ENCODE results near the gene TNS1. TPM values are rescaled to one million over a fixed set of nuclear protein-coding genes. Genes with fewer than 3 reads are reported as not detected.

TNS1 gene
- total and polyA plus RNA-seq, 4 donors: 67.0 to 377 (median 208) TPM

DNA sequence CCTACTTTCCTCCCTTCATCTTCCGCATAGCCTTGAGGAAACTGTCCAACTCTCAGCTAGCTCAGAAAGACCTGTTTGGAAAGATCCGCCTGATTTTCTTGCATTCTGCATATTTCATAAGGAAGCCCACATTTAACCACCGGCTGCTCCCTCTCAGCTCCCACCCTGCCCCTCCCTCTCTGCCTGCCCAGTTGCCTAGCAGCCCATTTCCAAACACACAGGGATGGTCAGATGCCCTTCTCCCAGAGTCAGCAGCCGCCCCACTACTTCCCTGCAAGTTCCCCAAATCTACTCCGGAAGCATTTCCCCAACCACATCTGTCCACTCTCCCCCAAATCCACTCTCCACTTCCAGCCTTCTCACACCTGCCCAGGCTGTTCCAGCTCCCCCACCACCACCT lies 96.0 kb downstream of the TNS1 start:
- peak; percentile 93 to 94 (median 93) for DNase-seq
- WGBS, 2 donors: 19 to 52% methylated on average over 5 of the region's 5 CpGs
- Histone ChIP-seq H3K9me3 (ENCODE audit: control insufficient read depth in 4 of 4, insufficient read depth in 3 of 4, low read length in 3 of 4) (no peaks in the 10 kb centered on the region), H3K36me3 (ENCODE audit: control insufficient read depth in 4 of 4, insufficient read depth in 4 of 4, low read length in 4 of 4) (peaks cover 0 to 4% (median 2%) of the 10 kb centered on the region in 4 donors), H3K4me3 (no peak overlapping the region), H3K27me3 (ENCODE audit: control insufficient read depth in 3 of 3, insufficient read depth in 3 of 3, low read length in 2 of 3) (no peaks in the 10 kb centered on the region), H3K9ac (ENCODE audit: insufficient read depth in 1 of 2, low read length in 2 of 2) (peak overlapping the region in 1 of 2 donors; percentile 23), H3K27ac (ENCODE audit: low read depth in 1 of 2, low read length in 1 of 2) (peak overlapping the region; percentile 96 to 97), H3K4me1 (ENCODE audit: control insufficient read depth in 5 of 5, insufficient read depth in 5 of 5, low read length in 5 of 5) (peaks cover 44 to 80% (median 59%) of the 10 kb centered on the region in 5 donors)
- no peak for ATAC-seq (ENCODE audit: insufficient read depth, low FRiP score)
- TF ChIP-seq, protein P1, sequence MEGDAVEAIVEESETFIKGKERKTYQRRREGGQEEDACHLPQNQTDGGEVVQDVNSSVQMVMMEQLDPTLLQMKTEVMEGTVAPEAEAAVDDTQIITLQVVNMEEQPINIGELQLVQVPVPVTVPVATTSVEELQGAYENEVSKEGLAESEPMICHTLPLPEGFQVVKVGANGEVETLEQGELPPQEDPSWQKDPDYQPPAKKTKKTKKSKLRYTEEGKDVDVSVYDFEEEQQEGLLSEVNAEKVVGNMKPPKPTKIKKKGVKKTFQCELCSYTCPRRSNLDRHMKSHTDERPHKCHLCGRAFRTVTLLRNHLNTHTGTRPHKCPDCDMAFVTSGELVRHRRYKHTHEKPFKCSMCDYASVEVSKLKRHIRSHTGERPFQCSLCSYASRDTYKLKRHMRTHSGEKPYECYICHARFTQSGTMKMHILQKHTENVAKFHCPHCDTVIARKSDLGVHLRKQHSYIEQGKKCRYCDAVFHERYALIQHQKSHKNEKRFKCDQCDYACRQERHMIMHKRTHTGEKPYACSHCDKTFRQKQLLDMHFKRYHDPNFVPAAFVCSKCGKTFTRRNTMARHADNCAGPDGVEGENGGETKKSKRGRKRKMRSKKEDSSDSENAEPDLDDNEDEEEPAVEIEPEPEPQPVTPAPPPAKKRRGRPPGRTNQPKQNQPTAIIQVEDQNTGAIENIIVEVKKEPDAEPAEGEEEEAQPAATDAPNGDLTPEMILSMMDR (IDR thresholded peaks at IDR 0.05; ENCODE audit: control extremely low read depth, extremely low read depth): no peak

DNA sequence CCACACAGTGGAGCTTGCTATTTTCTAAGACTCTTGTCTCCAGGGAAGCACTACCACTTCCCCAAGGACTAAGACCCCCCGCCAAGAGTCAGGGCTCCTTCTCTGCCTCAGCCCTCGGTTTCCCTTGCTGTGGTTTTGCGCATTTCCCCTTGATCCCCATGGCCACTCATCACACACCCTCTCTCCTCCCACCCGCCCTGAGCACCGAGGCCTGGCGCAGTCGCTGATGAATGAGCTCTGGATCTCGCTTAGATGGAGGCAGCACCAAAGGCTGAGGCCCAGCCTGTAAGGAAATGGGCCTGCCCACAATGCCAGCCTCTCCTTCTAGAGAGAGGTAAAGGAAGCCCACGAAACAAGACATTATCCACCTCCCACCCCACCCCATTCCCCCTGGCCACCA lies 96.9 kb downstream of the TNS1 start:
- peak overlapping the region; percentile 96 to 97 for H3K27ac ChIP-seq (ENCODE audit: low read depth in 1 of 2, low read length in 1 of 2)

DNA sequence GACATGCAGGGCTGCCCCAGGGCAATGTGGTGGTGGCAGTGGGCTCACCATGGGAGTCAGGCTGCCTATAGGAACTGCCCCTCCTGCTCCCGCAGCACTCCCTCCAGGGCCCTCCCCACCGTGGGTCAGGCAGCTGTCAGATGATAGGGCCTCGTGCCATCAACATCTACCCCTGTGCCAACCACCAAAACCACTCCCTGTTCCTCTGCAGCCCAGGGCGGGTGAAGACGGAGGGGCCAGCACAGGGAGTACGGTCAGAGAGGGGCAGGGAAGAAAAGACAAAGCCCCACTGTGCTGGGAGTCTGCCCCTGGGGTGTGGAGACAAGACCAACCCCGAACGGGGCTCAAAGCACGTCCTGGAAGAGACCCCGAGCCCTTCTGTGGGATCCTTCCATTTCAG lies 97.4 kb downstream of the TNS1 start:
- Histone ChIP-seq H3K9me3 (ENCODE audit: control insufficient read depth in 4 of 4, insufficient read depth in 3 of 4, low read length in 3 of 4) (no peaks in the 10 kb centered on the region), H3K4me3 (no peak overlapping the region), H3K36me3 (ENCODE audit: control insufficient read depth in 4 of 4, insufficient read depth in 4 of 4, low read length in 4 of 4) (peaks cover 0 to 9% (median 7%) of the 10 kb centered on the region in 4 donors), H3K9ac (ENCODE audit: insufficient read depth in 1 of 2, low read length in 2 of 2) (no peak overlapping the region), H3K27me3 (ENCODE audit: control insufficient read depth in 3 of 3, insufficient read depth in 3 of 3, low read length in 2 of 3) (no peaks in the 10 kb centered on the region), H3K4me1 (ENCODE audit: control insufficient read depth in 5 of 5, insufficient read depth in 5 of 5, low read length in 5 of 5) (peaks cover 36 to 76% (median 58%) of the 10 kb centered on the region in 5 donors), H3K27ac (ENCODE audit: low read depth in 1 of 2, low read length in 1 of 2) (peak overlapping the region; percentile 96 to 97)
- 8 to 32% methylated on average over 10 of the region's 10 CpGs for WGBS, 2 donors
- TF ChIP-seq, protein P1 (IDR thresholded peaks at IDR 0.05; ENCODE audit: control extremely low read depth, extremely low read depth): no peak
- no peak for DNase-seq
- ATAC-seq (ENCODE audit: insufficient read depth, low FRiP score): no peak

More for the DNA sequence above, 96.9 kb downstream of the TNS1 start:
- Histone ChIP-seq H3K27me3 (ENCODE audit: control insufficient read depth in 3 of 3, insufficient read depth in 3 of 3, low read length in 2 of 3) (no peaks in the 10 kb centered on the region), H3K4me3 (no peak overlapping the region), H3K9ac (ENCODE audit: insufficient read depth in 1 of 2, low read length in 2 of 2) (no peak overlapping the region), H3K4me1 (ENCODE audit: control insufficient read depth in 5 of 5, insufficient read depth in 5 of 5, low read length in 5 of 5) (peaks cover 40 to 80% (median 58%) of the 10 kb centered on the region in 5 donors), H3K36me3 (ENCODE audit: control insufficient read depth in 4 of 4, insufficient read depth in 4 of 4, low read length in 4 of 4) (peaks cover 0 to 8% (median 3%) of the 10 kb centered on the region in 4 donors), H3K9me3 (ENCODE audit: control insufficient read depth in 4 of 4, insufficient read depth in 3 of 4, low read length in 3 of 4) (no peaks in the 10 kb centered on the region)
- WGBS, 2 donors: 16 to 50% methylated on average over 9 of the region's 9 CpGs
- TF ChIP-seq, protein P1 (IDR thresholded peaks at IDR 0.05; ENCODE audit: control extremely low read depth, extremely low read depth): no peak
- DNase-seq (no peak), ATAC-seq (ENCODE audit: insufficient read depth, low FRiP score) (no peak)

DNA sequence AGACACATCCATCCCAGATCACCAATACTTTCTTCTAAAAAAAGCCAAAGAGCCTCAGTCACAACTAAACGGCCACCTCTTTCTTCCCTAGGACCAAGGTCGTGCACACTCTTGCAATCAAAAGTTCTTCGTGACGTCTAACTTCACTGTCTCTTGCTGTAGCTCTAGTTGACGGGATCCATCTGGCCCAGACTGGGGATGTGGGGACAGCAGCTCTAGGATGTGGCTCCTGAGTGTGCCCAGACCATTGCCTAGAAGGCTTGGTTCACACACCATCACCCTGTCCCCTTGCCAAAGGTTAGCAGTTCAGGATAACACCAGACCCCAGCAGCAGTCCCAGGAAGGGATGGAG lies 98.2 kb downstream of the TNS1 start:
- peak overlapping the region in 1 of 2 donors; percentile 82 for H3K9ac ChIP-seq (ENCODE audit: insufficient read depth in 1 of 2, low read length in 2 of 2)
- DNase-seq: no peak
- no peaks in the 10 kb centered on the region for H3K9me3 ChIP-seq (ENCODE audit: control insufficient read depth in 4 of 4, insufficient read depth in 3 of 4, low read length in 3 of 4)
- peaks cover 0 to 9% (median 7%) of the 10 kb centered on the region in 4 donors for H3K36me3 ChIP-seq (ENCODE audit: control insufficient read depth in 4 of 4, insufficient read depth in 4 of 4, low read length in 4 of 4)
- TF ChIP-seq, protein P1 (IDR thresholded peaks at IDR 0.05; ENCODE audit: control extremely low read depth, extremely low read depth): no peak
- ATAC-seq (ENCODE audit: insufficient read depth, low FRiP score): no peak
- peak overlapping the region; percentile 96 to 97 for H3K27ac ChIP-seq (ENCODE audit: low read depth in 1 of 2, low read length in 1 of 2)
- peaks cover 36 to 72% (median 54%) of the 10 kb centered on the region in 5 donors for H3K4me1 ChIP-seq (ENCODE audit: control insufficient read depth in 5 of 5, insufficient read depth in 5 of 5, low read length in 5 of 5)
- H3K4me3 ChIP-seq: no peak overlapping the region
- H3K27me3 ChIP-seq (ENCODE audit: control insufficient read depth in 3 of 3, insufficient read depth in 3 of 3, low read length in 2 of 3): no peaks in the 10 kb centered on the region
- 57 to 66% methylated on average over 5 of the region's 5 CpGs for WGBS, 2 donors
